ENCODE data around the gene CACNB4. TPM values are rescaled to one million over a fixed set of nuclear protein-coding genes. Genes with fewer than 3 reads are reported as not detected.
A peak's percentile ranks its signal among the peaks of the same experiment; 100 is the strongest.

The CACNB4 gene
- total and polyA plus RNA-seq, 9 of the 15 experiments (the other 6 are each of a cell fraction or from before 2014, with no cell fraction given): 0.01 to 0.20 (median 0.04) TPM; not detected in 1

DNA sequence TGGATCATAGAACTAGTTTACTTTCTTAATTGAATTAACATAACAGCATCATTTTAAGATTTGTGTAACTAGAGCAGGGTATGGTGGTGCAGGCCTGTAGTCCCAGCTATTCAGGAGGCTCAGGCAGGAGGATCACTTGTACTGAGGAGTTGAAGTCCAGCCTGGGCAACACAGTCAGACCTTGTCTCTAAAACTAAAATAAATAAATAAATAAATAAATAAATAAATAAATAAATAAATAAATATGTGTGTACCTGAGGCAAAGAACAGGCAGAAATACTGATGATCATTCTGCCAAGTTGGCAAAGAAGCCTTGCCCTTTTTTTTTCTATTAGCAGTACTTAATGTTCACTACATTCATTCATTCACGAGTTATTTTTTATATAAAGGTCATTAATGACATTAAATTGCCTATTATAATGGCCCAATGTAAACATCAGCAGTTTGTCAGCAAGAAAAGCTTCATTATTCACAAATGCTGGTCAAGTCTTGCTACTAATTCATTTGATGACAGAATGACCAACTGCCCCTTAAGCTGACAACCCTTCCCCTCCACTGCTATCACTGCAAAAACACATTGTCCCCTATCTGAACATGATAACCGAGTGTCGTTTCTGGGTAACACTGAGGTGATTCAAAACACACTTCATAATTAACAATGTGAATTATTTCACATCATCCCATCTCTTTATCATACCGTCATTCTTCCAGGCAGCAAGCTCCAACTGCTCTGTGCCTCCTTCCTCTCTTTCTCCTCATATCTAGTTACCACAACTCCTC lies 309.6 kb downstream of the CACNB4 start (continued):
- TF ChIP-seq FOS (IDR thresholded peaks at IDR 0.05; ENCODE audit: extremely low read depth, insufficient read length) (no peak), SREBF1 (IDR thresholded peaks at IDR 0.05; ENCODE audit: borderline replicate concordance, low read depth, low read length) (no peak), EGR1 (conservative IDR thresholded peaks at IDR 0.05) (no peak), CTCF (IDR thresholded peaks at IDR 0.05 in 2 of 3, conservative IDR thresholded peaks at IDR 0.05 in 1 of 3; ENCODE audit: insufficient read depth in 2 of 3, low read depth in 1 of 3, low read length in 3 of 3) (no peak), ZNF12 (CRISPR knock-in tag; IDR thresholded peaks at IDR 0.05) (no peak), ZNF280B (CRISPR knock-in tag; IDR thresholded peaks at IDR 0.05) (no peak), CREB5 (CRISPR knock-in tag; IDR thresholded peaks at IDR 0.05) (no peak), TAF15 (IDR thresholded peaks at IDR 0.05; ENCODE audit: low read depth, low read length) (no peak), RAD21 (CRISPR knock-in tag; conservative IDR thresholded peaks at IDR 0.05 in 1 of 2, IDR thresholded peaks at IDR 0.05 in 1 of 2) (peak in 1 of 2 experiments; percentile 5; a peak in 1 of 4 replicates), CREM (IDR thresholded peaks at IDR 0.05; ENCODE audit: low read depth) (peak; percentile 80)
- TF ChIP-seq, protein P1, sequence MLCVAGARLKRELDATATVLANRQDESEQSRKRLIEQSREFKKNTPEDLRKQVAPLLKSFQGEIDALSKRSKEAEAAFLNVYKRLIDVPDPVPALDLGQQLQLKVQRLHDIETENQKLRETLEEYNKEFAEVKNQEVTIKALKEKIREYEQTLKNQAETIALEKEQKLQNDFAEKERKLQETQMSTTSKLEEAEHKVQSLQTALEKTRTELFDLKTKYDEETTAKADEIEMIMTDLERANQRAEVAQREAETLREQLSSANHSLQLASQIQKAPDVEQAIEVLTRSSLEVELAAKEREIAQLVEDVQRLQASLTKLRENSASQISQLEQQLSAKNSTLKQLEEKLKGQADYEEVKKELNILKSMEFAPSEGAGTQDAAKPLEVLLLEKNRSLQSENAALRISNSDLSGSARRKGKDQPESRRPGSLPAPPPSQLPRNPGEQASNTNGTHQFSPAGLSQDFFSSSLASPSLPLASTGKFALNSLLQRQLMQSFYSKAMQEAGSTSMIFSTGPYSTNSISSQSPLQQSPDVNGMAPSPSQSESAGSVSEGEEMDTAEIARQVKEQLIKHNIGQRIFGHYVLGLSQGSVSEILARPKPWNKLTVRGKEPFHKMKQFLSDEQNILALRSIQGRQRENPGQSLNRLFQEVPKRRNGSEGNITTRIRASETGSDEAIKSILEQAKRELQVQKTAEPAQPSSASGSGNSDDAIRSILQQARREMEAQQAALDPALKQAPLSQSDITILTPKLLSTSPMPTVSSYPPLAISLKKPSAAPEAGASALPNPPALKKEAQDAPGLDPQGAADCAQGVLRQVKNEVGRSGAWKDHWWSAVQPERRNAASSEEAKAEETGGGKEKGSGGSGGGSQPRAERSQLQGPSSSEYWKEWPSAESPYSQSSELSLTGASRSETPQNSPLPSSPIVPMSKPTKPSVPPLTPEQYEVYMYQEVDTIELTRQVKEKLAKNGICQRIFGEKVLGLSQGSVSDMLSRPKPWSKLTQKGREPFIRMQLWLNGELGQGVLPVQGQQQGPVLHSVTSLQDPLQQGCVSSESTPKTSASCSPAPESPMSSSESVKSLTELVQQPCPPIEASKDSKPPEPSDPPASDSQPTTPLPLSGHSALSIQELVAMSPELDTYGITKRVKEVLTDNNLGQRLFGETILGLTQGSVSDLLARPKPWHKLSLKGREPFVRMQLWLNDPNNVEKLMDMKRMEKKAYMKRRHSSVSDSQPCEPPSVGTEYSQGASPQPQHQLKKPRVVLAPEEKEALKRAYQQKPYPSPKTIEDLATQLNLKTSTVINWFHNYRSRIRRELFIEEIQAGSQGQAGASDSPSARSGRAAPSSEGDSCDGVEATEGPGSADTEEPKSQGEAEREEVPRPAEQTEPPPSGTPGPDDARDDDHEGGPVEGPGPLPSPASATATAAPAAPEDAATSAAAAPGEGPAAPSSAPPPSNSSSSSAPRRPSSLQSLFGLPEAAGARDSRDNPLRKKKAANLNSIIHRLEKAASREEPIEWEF (CRISPR knock-in tag; IDR thresholded peaks at IDR 0.05): no peak

All from K562 (cell line).